Peyer's patch (tissue), 4 donors: ENCODE results near the gene SEC16B.

Experiments used
- CTCF ChIP-seq, 6 experiments: fragments of 450-650 bp in 4 of 6; fragments of 200-600 bp in 2 of 6; sonication (generic) in 1 of 6; IDR thresholded peaks; one replicate each; pipeline ENCODE4 v1.5.1; 2017 to 2019; ENCODE audit warnings: antibody characterized with exemption in 6 of 6, mild to moderate bottlenecking in 3 of 6, moderate library complexity in 1 of 6
- POLR2A ChIP-seq, 2 donors: fragments of 450-650 bp; IDR thresholded peaks; one replicate each; pipeline ENCODE4 v1.5.1; 2017; ENCODE audit warnings: antibody characterized with exemption in 2 of 2, mild to moderate bottlenecking in 2 of 2, moderate library complexity in 2 of 2

- no peak for TF ChIP-seq CTCF (IDR thresholded peaks at IDR 0.05)
- no peak for TF ChIP-seq POLR2A (IDR thresholded peaks at IDR 0.05)
These were observed 35.4 kb downstream of the SEC16B start for GRCh38 chr1:177934461-177934860.
